ENCODE measurements around the gene SCT. TPM values are rescaled to one million over a fixed set of nuclear protein-coding genes. Genes with fewer than 3 reads are reported as not detected.

SCT gene
- total and polyA plus RNA-seq, 8 donors, result 1.6 to 3.0 (median 2.5) TPM; not detected in 2

- Histone ChIP-seq H3K27me3 (no peaks in the 10 kb centered on the region), H3K4me3 (peak overlapping the region in 1 of 2 donors; percentile 92), H3K27ac (peak overlapping the region in 1 of 2 donors; percentile 97), H3K4me1 (peaks cover 14 to 43% of the 10 kb centered on the region in 2 donors), H3K36me3 (peaks cover 0 to 68% of the 10 kb centered on the region in 2 donors), H3K9me3 (no peaks in the 10 kb centered on the region)
- intact Hi-C loops (cut with DNase I), result no loop called here
- DNase-seq (peak in 3 of 4 donors; percentile 46 to 86 (median 67)), ATAC-seq (peak; percentile 3)
- TF ChIP-seq, protein P1, sequence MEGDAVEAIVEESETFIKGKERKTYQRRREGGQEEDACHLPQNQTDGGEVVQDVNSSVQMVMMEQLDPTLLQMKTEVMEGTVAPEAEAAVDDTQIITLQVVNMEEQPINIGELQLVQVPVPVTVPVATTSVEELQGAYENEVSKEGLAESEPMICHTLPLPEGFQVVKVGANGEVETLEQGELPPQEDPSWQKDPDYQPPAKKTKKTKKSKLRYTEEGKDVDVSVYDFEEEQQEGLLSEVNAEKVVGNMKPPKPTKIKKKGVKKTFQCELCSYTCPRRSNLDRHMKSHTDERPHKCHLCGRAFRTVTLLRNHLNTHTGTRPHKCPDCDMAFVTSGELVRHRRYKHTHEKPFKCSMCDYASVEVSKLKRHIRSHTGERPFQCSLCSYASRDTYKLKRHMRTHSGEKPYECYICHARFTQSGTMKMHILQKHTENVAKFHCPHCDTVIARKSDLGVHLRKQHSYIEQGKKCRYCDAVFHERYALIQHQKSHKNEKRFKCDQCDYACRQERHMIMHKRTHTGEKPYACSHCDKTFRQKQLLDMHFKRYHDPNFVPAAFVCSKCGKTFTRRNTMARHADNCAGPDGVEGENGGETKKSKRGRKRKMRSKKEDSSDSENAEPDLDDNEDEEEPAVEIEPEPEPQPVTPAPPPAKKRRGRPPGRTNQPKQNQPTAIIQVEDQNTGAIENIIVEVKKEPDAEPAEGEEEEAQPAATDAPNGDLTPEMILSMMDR (IDR thresholded peaks at IDR 0.05), result no peak
Observed at GRCh38 chr11:613369-613968, 13.5 kb downstream of the SCT start.

DNA sequence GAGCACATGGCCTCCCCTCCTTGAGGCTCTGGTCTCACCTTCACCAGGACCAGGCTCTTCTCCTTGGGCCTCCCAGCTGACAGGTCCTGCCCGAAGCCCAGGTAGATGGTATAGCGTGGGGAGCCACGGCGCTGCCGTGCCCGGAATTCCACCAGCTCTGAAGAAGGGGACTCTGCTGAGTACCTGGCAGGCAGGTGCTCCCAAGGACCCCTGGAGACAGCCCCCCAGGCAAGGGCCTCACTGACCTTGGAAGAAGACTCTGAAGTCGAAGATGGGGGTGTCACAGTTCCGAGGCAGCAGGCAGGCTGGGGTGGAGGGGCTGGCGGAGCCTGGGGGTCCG lies 14.1 kb downstream of the SCT start:
- Histone ChIP-seq H3K27me3 (no peaks in the 10 kb centered on the region), H3K27ac (peak overlapping the region in 1 of 2 donors; percentile 41), H3K4me3 (no peak overlapping the region), H3K36me3 (peaks cover 0 to 74% of the 10 kb centered on the region in 2 donors), H3K9me3 (no peaks in the 10 kb centered on the region), H3K4me1 (peaks cover 14 to 43% of the 10 kb centered on the region in 2 donors)
- DNase-seq (no peak), ATAC-seq (no peak)
- intact Hi-C loops (cut with DNase I), result no loop called here
- TF ChIP-seq, protein P1 (IDR thresholded peaks at IDR 0.05), result no peak

DNA sequence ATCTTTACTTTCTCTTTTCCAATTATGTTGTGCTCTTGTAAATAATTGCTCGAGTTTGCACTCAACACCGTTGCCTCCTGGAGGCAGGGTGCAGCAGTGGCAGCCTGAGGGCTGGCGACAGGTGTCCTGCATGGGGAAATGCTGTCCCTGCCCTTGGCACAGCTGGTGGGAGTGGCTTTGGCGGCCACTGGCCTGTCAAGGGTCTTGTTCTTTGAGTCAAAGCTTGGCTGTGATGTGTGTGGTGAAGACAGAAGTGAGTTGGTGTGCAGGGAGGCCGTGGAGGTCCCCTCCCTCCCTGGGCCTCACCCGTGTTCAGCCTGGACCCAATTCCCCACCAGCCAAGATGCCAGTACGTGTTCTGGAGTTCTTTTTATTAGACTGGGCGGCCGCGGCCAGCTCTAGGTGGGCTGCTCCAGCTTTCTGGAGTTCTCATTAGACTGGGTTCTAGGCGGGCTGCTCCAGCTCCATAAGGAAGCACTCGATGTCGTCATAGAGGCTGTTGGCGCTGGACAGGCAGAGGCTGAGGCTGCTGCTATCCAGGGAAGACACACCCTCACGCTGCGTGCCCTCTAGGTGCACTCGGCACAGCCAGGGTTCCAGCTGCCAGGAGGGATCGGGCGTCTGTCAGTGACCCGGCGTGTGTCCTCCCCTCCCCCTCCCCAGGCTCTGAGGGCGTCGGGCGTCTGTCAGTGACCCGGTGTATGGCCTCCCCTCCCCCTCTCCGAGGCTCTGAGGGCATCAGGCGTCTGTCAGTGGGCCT lies 14.6 kb downstream of the SCT start:
- Histone ChIP-seq H3K36me3 (peaks cover 0 to 79% of the 10 kb centered on the region in 2 donors), H3K27me3 (no peaks in the 10 kb centered on the region), H3K4me3 (no peak overlapping the region), H3K27ac (no peak overlapping the region), H3K4me1 (peaks cover 14 to 42% of the 10 kb centered on the region in 2 donors), H3K9me3 (no peaks in the 10 kb centered on the region)
- ATAC-seq (no peak), DNase-seq (peak in 1 of 4 donors; percentile 77)
- TF ChIP-seq, protein P1 (IDR thresholded peaks at IDR 0.05), result no peak
- intact Hi-C loops (cut with DNase I), result no loop called here

DNA sequence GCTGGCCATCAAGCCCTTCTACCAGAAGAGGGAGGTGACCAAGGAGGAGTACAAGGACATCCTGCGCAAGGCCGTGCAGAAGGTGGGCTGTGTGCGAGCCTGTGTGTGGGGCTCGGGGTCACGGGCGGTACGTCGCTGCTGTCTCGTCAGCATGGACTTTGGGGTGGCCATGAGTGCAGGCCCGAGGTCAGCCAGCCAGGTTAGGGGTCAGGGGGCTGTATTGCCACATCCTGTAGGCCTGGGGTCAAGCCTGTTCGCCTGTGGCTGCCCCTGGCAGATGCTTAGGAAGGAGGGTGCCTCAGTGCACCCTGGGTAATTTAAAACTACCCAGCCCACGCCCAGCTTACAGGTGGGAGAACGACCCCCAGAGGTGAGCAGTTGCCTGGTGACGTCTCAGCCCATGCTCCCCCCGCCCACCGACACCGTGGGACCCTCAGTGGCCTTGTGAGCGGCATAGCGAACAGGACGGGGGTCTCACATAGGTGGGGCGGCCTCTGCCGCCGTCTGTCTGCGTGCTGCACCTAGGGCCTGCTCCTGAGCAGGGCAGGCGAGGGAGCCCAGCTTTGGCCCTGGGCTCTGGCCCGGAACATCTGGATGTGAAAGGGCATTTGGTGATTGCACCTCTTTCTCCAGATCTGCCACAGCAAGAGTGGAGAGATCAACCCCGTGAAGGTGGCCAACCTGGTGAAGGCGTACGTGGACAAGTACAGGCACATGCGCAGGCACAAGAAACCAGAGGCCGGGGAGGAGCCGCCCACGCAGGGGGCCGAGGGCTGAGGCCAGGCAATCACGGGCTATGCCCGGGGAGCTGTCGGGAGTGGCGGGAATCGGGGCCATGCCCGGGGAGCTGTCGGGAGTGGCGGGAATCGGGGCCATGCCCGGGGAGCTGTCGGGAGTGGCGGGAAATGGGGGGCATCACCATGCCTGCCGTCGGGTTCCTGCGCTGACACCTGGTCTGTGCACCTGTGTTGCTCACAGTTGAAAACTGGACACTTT lies 15.7 kb downstream of the SCT start:
- intact Hi-C loops (cut with DNase I), result no loop called here
- Histone ChIP-seq H3K9me3 (no peaks in the 10 kb centered on the region), H3K27ac (no peak overlapping the region), H3K4me1 (peaks cover 14 to 32% of the 10 kb centered on the region in 2 donors), H3K4me3 (no peak overlapping the region), H3K36me3 (peaks cover 0 to 90% of the 10 kb centered on the region in 2 donors), H3K27me3 (no peaks in the 10 kb centered on the region)
- DNase-seq (peak in 1 of 4 donors; percentile 72), ATAC-seq (no peak)
- TF ChIP-seq, protein P1 (IDR thresholded peaks at IDR 0.05), result no peak

Measured in left lung (tissue), 10 donors.